ENCODE results near the gene THUMPD3.
A peak's percentile ranks its signal among the peaks of the same experiment; 100 is the strongest.

Gene THUMPD3

GRCh38 chr3:9409981-9410854 lies 47.4 kb downstream of the THUMPD3 start:
- ChIA-PET POLR2A (interaction anchor here (0.6 to 2.1 kb wide), 3 partner anchors 14 to 384 kb away, joined by 3 to 10 read pairs (median 3); no protein-coding TSS in a partner anchor), CTCF (interaction anchor here (0.9 to 2.2 kb wide), 5 partner anchors 10 to 48 kb away, joined by 3 to 9 read pairs (median 3); no protein-coding TSS in a partner anchor)
- no peak for TF ChIP-seq CTCF (IDR thresholded peaks at IDR 0.05; ENCODE audit: control extremely low read depth, extremely low read depth, low read depth, missing control alignments)
- peak; percentile 18 for DNase-seq (ENCODE audit: extremely low spot score)

- POLR2A ChIA-PET, result interaction anchor here (1.2 to 2.1 kb wide), 2 partner anchors 15 to 385 kb away, joined by 3 to 10 read pairs; no protein-coding TSS in a partner anchor
- TF ChIP-seq CTCF (IDR thresholded peaks at IDR 0.05; ENCODE audit: control extremely low read depth, extremely low read depth, low read depth, missing control alignments), result no peak
- CTCF ChIA-PET, result interaction anchor here (1.4 to 2.2 kb wide), 2 partner anchors 10 to 11 kb away, joined by 3 to 9 read pairs; no protein-coding TSS in a partner anchor
- no peak for DNase-seq (ENCODE audit: extremely low spot score)
These were observed 48.4 kb downstream of the THUMPD3 start for GRCh38 chr3:9411302-9411701.

- POLR2A ChIA-PET, result no interaction called here
- CTCF ChIA-PET, result interaction anchor here (0.7 to 1.1 kb wide), 3 partner anchors 9 to 12 kb away, joined by 3 to 5 read pairs (median 3); no protein-coding TSS in a partner anchor
- DNase-seq (ENCODE audit: extremely low spot score), result no peak
- no peak for TF ChIP-seq CTCF (IDR thresholded peaks at IDR 0.05; ENCODE audit: control extremely low read depth, extremely low read depth, low read depth, missing control alignments)
These were observed 49.4 kb downstream of the THUMPD3 start for GRCh38 chr3:9412293-9412692.

DNA sequence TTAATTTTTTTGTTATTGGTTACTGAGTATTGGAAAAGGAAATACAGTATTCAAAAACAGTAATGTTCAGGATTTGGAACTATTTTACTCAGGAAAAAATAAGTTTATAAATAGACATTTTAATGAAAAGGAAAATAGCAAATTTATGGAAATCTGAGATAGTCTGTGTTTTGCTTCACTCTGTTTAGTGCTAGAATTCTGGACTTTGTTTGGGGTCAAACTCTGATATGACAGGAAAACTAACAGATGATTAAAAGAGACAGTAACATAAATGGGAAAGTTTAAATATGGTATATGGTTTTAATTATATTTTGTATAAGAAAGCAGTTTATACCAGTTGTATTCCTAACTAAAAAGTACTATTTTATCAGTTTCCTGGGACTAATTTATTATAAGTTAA lies 52.0 kb downstream of the THUMPD3 start:
- CTCF ChIA-PET, result no interaction called here
- POLR2A ChIA-PET, result no interaction called here
- TF ChIP-seq CTCF (IDR thresholded peaks at IDR 0.05; ENCODE audit: control extremely low read depth, extremely low read depth, low read depth, missing control alignments), result no peak
- DNase-seq (ENCODE audit: extremely low spot score), result no peak

- DNase-seq (ENCODE audit: extremely low spot score), result no peak
- TF ChIP-seq CTCF (IDR thresholded peaks at IDR 0.05; ENCODE audit: control extremely low read depth, extremely low read depth, low read depth, missing control alignments), result no peak
- ChIA-PET CTCF (interaction anchor here (0.7 to 3.5 kb wide), 3 partner anchors 10 to 16 kb away, joined by 3 to 9 read pairs (median 3); no protein-coding TSS in a partner anchor), POLR2A (interaction anchor here (1.4 kb wide), 1 partner anchor 19 kb away, joined by 9 read pairs; no protein-coding TSS in a partner anchor)
These were observed 52.8 kb downstream of the THUMPD3 start for GRCh38 chr3:9415485-9416138.

- ChIA-PET CTCF (interaction anchor here (0.7 to 3.5 kb wide), 4 partner anchors 9 to 63 kb away, joined by 3 to 9 read pairs (median 4); no protein-coding TSS in a partner anchor), POLR2A (interaction anchor here (1.4 kb wide), 1 partner anchor 20 kb away, joined by 9 read pairs; no protein-coding TSS in a partner anchor)
- no peak for DNase-seq (ENCODE audit: extremely low spot score)
- TF ChIP-seq CTCF (IDR thresholded peaks at IDR 0.05; ENCODE audit: control extremely low read depth, extremely low read depth, low read depth, missing control alignments), result no peak
These were observed 53.4 kb downstream of the THUMPD3 start for GRCh38 chr3:9416139-9416780.

Measured in GM10248 (cell line).